GM19099 (cell line): ENCODE results near the gene ARHGEF25.

Source experiments
- POLR2A ChIP-seq: IDR thresholded peaks from 3 replicates; pipeline ENCODE4 v1.6.1; 2011; ENCODE audit warnings: low read depth; ENCODE audit not compliant: insufficient read length; ENCODE audit errors: extremely low read depth

ARHGEF25 gene

DNA sequence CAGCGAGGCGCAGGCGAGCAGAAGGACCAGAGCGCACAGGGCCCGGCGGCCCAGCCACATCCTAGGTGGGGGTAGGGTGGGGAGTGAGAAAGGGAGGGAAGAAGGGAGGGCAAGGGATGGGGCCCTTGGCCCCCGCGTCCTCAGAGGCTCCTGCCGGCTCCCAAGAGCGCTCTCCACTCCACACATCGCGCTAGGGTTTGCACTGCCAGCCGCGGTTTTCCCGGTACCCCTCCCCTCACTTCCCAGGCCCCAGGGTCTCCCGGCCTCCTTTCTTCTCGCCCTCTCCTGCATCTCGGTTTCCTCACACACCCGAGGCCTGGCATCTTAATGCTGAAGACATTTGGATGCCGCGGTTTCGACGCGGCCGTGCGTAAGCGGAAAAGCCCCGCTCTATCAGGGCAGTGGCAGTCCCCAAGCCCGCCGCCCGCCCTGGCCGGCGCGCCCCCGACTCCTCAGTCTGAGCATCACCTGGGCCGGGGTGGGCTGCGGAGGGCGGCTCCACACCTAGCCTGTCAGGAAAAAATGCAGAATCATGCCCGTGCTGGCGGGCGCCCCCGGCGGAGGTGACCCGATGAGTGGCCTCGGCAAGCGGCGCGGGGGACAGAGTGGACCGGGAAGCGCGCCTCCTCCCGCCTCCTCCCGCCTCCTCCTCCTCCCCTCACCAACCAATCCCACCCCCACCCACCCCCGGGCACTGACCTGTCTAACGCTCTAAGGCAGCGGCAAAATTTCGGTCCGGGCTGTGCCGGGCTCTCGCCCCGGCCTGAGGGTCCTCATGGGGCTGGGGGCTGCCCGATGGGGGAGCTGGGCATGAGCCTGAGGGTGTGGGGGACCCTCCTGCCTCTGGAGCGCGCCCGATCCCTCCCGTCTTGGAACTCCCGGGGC is 21.1 kb downstream of the ARHGEF25 start:
- TF ChIP-seq POLR2A, result no peak

GRCh38 chr12:57632958-57633840 is 22.0 kb downstream of the ARHGEF25 start, which contains the start of gene B4GALNT1:
TSS of gene B4GALNT1 (minus strand) at chr12:57633201. CDS start at chr12:57632132, 1,069 bp downstream.
- no peak for TF ChIP-seq POLR2A

GRCh38 chr12:57637364-57637763 is 26.1 kb downstream of the ARHGEF25 start:
- TF ChIP-seq POLR2A, result no peak

- no peak for TF ChIP-seq POLR2A
These were observed 26.9 kb downstream of the ARHGEF25 start for GRCh38 chr12:57638096-57638495.

DNA sequence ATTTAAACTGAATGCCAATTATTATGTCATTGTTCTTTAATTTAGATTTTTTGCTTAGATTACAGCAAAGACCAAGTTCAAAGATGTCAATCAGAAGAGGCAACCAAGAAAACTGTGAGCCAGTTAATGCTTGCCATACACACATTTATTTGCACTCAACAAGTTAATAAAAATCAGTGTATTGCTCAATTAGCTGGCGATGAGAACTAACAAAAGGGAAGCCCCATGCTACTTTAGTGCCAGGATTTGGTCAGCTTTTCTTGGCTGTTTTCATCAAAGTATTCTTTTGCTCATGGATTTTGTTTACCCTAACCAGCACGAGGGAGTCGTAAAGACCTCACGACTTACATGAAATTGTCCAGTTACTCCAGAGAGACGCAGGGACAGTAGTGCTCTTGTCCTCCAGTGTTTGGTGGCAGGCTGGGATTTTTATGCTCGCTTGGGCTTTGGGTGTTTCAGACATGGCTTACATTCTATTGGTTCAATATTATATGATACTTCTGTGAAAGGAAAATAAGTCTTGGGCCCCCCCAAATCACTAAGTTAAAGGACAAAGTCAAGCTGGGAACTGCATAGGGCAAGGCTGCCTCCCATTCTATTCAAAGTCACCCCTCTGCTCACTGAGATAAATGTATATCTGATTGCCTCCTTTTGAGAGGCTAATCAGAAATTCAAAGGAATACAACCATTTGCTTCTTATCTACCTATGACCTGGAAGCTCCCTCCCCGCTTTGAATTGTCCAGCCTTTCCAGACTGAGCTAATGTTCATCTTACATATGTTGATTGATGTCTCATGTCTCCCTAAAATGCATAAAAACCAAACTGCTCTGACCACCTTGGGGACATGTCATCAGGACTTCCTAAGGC is 29.2 kb downstream of the ARHGEF25 start:
- TF ChIP-seq POLR2A, result no peak

DNA sequence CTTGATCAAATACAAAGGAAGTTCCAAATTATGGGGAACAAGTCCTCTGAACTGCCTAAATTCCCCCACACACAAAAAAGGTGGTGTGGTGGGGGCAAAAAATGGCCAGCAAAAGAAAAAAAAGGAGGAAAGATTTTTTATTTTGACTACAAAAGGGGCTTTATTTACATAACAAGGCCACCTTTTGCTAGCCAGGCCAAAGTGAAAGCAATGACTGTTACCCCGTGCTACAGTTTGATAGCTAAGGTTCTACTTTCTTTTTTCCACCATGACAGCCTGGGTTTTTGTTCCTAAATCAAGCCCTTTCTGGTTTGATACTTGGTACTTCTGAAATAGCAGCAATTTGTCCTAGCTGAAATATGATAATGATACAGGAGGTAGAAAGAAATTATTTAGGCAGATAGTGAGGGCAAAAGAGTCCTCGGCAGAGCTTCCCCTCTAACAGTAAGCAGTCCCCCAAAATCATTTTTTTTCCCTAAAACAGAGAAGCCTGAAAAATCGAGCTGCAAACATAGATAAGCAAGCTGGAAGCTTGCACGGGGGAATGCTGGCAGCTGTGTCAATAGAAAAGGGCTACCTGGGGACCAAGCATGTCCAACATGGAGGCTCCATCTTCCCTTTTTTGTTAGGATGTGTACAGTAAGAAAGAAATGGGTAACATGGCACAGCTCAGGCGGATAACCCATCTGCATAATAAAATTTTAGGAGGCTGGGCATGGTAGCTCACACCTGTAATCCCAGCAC is 30.6 kb downstream of the ARHGEF25 start:
- no peak for TF ChIP-seq POLR2A

DNA sequence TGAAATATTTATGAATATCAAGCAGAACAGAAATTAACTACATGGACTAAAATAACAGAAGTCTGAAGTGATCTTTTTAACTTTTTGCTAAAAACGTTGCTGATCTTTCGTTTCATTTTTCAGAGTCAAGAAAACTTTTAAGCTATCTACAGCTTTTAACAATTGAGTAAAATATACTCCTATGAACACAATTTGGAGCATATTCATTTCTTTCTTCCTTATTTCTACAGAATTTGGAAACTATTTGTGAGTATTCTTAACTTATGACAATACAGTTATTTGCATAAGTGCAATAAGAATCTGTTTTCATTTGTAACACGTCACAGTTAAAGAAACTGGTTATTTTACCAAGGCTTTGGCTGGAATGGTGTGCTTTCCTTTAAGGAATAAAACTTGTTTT is 42.8 kb downstream of the ARHGEF25 start:
- no peak for TF ChIP-seq POLR2A

- no peak for TF ChIP-seq POLR2A
These were observed 44.5 kb downstream of the ARHGEF25 start for GRCh38 chr12:57655541-57656240.

- TF ChIP-seq POLR2A, result no peak
These were observed 46.5 kb downstream of the ARHGEF25 start for GRCh38 chr12:57657744-57658143.

GRCh38 chr12:57658890-57659289 is 47.7 kb downstream of the ARHGEF25 start:
- TF ChIP-seq POLR2A, result no peak

GRCh38 chr12:57661376-57661775 is 50.1 kb downstream of the ARHGEF25 start:
- TF ChIP-seq POLR2A, result no peak
